Endothelial cell (in vitro differentiated cells): ENCODE results near the gene JCAD. TPM values are rescaled to one million over a fixed set of nuclear protein-coding genes. Genes with fewer than 3 reads are reported as not detected.
"Not testable (repeated sequence)": the region's sequence is repeated elsewhere in the genome, so short reads cannot be mapped to it uniquely, and the experiment has no call there.

ENCODE experiments used
- DNase-seq: peaks from one replicate; pipeline ENCODE4 v3.0.0; 2021; ENCODE audit warnings: low spot score
- H3K27ac Mint-ChIP-seq: one replicate; pipeline ENCODE4 v1.8.0; 2021; ENCODE audit warnings: mixed read lengths, inconsistent platforms; ENCODE audit not compliant: unreplicated experiment
- H3K27me3 Mint-ChIP-seq: one replicate; pipeline ENCODE4 v1.8.0; 2021; ENCODE audit warnings: mild to moderate bottlenecking, moderate library complexity, mixed read lengths, inconsistent platforms; ENCODE audit not compliant: unreplicated experiment
- H3K36me3 Mint-ChIP-seq: one replicate; pipeline ENCODE4 v1.8.0; 2021; ENCODE audit warnings: mild to moderate bottlenecking, low read depth, mixed read lengths, inconsistent platforms; ENCODE audit not compliant: unreplicated experiment
- H3K4me1 Mint-ChIP-seq: one replicate; pipeline ENCODE4 v1.8.0; 2021; ENCODE audit warnings: mild to moderate bottlenecking, mixed read lengths, inconsistent platforms; ENCODE audit not compliant: unreplicated experiment
- H3K4me3 Mint-ChIP-seq: one replicate; pipeline ENCODE4 v1.8.0; 2021; ENCODE audit warnings: mild to moderate bottlenecking, mixed read lengths, inconsistent platforms; ENCODE audit not compliant: unreplicated experiment
- H3K9me3 Mint-ChIP-seq: one replicate; pipeline ENCODE4 v1.8.0; 2021; ENCODE audit warnings: mixed read lengths, inconsistent platforms; ENCODE audit not compliant: unreplicated experiment
- total RNA-seq: library from RNA; stranded (reverse); fragmentation: NEBNext Ultra II Directional; extraction: Animal tissue kit (Norgen Biotek cat#: 25700); gene quantifications from one replicate; pipeline ENCODE4 v1.2.1, GENCODE V29; 2021; ENCODE audit not compliant: unreplicated experiment
- TF ChIP-seq, protein P1 (sequence below): fragments of 200-600 bp; sonication (generic); IDR thresholded peaks from one replicate; pipeline ENCODE4 v1.5.0; 2021; ENCODE audit warnings: antibody characterized with exemption; ENCODE audit not compliant: unreplicated experiment

The JCAD gene
- total RNA-seq, 1 donor from 2014 or later, result 234 TPM

DNA sequence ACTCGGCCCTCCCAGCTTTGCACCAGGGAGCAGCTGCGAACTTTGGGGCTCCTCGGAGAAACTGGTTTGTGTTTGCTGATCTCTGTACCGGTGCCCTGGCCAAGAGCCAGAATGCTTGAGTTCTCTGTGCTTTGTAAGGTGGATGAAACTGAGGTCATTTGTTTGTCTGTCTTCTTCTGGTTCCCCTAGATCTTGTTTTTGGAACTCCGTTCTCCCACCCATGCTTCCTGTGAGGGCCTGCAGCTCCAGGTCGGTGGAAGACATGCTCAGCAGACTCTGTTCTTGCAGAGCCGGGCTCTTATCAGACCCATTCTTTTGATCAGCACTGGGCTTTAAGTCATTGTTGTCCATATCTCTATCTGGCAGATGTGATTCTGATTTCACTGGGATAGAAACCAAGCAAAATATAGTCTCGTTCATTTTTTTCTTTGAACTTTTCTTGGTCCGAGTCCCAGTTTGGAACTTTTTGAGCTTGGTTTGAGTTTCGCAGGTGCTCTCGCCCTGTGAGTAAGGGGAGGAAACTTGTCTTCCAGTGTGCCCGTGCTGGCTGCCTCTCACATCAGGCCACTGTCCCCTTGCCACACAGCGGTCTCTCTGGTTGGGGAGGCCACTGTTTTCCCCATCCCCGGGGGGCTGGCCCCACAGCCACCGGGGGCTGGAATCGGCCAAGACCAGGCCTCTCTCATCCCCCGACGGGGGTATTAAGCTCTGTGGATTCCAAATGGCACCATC is 31.2 kb downstream of the JCAD start:
- H3K27ac Mint-ChIP-seq, result no peak overlapping the region
- peaks cover 51% of the 10 kb centered on the region for H3K4me1 Mint-ChIP-seq
- peaks cover 26% of the 10 kb centered on the region for H3K27me3 Mint-ChIP-seq
- H3K9me3 Mint-ChIP-seq, result peaks cover 6% of the 10 kb centered on the region
- H3K4me3 Mint-ChIP-seq, result peak overlapping the region; percentile 7
- TF ChIP-seq, protein P1, sequence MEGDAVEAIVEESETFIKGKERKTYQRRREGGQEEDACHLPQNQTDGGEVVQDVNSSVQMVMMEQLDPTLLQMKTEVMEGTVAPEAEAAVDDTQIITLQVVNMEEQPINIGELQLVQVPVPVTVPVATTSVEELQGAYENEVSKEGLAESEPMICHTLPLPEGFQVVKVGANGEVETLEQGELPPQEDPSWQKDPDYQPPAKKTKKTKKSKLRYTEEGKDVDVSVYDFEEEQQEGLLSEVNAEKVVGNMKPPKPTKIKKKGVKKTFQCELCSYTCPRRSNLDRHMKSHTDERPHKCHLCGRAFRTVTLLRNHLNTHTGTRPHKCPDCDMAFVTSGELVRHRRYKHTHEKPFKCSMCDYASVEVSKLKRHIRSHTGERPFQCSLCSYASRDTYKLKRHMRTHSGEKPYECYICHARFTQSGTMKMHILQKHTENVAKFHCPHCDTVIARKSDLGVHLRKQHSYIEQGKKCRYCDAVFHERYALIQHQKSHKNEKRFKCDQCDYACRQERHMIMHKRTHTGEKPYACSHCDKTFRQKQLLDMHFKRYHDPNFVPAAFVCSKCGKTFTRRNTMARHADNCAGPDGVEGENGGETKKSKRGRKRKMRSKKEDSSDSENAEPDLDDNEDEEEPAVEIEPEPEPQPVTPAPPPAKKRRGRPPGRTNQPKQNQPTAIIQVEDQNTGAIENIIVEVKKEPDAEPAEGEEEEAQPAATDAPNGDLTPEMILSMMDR, result no peak
- no peak for DNase-seq
- peaks cover 60% of the 10 kb centered on the region for H3K36me3 Mint-ChIP-seq

DNA sequence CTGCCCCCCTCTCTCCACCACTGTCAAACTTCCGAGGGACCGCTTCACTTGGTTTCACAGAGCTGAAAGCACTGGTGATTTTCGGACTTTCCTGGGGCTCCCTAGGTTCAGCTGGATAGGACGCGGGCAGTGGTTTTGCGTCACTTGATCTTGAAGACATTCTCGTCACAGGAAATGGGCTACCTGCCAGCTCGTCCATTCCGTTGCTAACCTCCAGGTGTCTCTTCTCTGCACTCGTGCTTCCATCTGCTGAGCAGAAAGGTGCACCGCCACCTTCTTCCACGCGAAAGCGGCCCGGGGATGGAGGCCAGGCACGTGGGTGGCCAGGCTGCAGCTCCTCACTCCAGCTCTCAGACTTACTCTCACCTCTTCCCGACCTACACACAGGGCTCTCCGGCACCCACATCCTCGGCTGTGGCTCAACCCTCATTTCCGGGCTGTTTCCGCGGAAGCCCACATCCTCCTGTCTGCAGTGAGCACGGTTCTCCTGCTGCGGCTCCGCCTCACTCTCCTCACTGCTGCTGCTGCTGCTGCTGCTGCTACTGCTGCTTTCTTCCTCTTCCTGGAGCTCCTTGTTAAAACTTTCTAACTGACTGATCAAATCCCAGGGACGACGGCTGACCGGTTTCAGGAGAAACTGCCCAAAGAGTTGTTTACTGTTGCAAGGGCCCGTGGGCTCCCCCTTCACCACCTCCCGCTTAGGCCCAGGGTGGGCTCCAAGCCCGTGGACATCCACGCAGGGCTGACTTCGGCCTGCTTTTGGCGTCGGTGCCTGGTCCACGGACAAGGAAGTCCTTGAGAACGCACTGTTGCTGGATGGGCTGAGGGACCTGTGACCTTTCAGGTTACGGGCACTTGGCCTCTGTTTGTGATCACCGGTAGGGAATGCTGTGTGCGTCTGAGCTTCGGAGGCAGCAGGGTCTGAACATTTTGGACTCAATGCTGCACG is 32.1 kb downstream of the JCAD start:
- Mint-ChIP-seq H3K9me3 (peaks cover 6% of the 10 kb centered on the region), H3K27ac (peak overlapping the region; percentile 67), H3K4me3 (peak overlapping the region; percentile 79), H3K27me3 (peaks cover 23% of the 10 kb centered on the region), H3K36me3 (peaks cover 61% of the 10 kb centered on the region), H3K4me1 (peaks cover 44% of the 10 kb centered on the region)
- TF ChIP-seq, protein P1, result no peak
- DNase-seq, result no peak

DNA sequence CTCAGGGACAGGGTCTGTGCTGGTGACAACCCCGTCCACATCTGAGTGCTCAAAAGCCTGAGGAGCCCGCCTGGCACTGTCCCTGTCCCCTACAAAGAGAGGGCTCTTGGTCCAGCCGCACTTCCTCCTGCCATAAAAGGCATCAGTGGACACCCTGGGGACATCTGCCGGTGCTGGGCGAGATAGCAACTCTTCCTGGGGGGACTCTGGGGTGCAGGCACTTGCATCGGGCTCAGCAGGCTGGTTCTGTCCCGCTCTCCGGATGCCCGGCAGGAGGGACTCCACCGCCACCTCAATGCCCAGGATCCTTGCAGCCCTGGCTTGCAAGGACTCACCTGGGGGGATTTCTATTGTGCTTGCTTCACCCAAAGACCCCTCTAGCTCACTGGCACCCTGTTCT is 32.8 kb downstream of the JCAD start:
- H3K36me3 Mint-ChIP-seq, result peaks cover 67% of the 10 kb centered on the region
- peaks cover 23% of the 10 kb centered on the region for H3K27me3 Mint-ChIP-seq
- TF ChIP-seq, protein P1, result no peak
- H3K4me1 Mint-ChIP-seq, result peaks cover 46% of the 10 kb centered on the region
- peaks cover 6% of the 10 kb centered on the region for H3K9me3 Mint-ChIP-seq
- DNase-seq, result no peak
- no peak overlapping the region for H3K27ac Mint-ChIP-seq
- H3K4me3 Mint-ChIP-seq, result no peak overlapping the region

DNA sequence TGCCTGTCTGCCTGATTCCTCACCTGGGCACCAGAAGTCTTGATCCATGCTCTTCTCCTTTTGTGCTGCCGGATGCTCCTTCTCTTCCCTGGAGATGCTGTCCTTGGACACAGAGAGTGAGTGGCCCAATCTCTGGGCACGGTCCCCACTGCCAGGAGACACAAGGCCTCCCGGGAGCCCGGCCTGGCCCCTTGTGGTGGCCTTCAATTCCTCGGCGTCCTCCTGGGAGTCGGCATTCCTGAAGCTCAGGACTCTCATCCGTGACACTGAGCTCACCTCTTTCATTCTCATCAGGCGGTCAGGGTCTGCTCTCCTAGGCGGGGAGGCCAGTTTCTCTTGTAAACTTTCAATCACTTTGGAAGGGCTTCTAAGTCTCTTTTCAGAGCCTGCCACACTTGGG is 33.3 kb downstream of the JCAD start:
- H3K27ac Mint-ChIP-seq, result no peak overlapping the region
- no peak for DNase-seq
- H3K4me3 Mint-ChIP-seq, result peak overlapping the region; percentile 50
- TF ChIP-seq, protein P1, result no peak
- H3K27me3 Mint-ChIP-seq, result peaks cover 23% of the 10 kb centered on the region
- peaks cover 67% of the 10 kb centered on the region for H3K36me3 Mint-ChIP-seq
- peaks cover 6% of the 10 kb centered on the region for H3K9me3 Mint-ChIP-seq
- H3K4me1 Mint-ChIP-seq, result peaks cover 46% of the 10 kb centered on the region

DNA sequence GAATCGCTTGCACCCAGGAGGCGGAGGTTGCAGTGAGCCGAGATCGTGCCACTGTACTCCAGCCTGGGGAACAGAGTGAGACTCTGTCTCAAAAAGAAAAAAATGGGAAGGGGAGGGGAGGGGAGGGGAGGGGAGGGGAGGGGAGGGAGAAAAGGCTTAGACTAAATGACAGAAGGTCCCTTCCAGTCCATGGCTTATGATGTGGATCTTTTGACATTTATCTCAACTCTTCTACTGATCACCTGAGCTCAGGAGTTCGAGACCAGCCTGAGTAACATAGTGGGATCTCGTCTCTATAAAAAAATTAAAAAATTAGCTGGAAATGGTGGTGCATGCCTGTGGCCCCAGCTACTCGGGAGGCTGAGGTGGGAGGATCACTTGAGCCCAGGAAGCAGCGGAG is 34.0 kb downstream of the JCAD start:
- not testable (repeated sequence) for H3K4me3 Mint-ChIP-seq, DNase-seq, H3K9me3 Mint-ChIP-seq, H3K27ac Mint-ChIP-seq
- Mint-ChIP-seq H3K4me1 (peaks cover 42% of the 10 kb centered on the region), H3K27me3 (peaks cover 21% of the 10 kb centered on the region), H3K36me3 (peaks cover 64% of the 10 kb centered on the region)
